GM23248 (cell line): Measurements from ENCODE around the gene FDXR.

ENCODE experiments used
- EZH2 ChIP-seq: fragments of 200-600 bp; sonication (generic); IDR thresholded peaks from 2 replicates; pipeline ENCODE4 v1.6.1; 2018; ENCODE audit warnings: antibody characterized with exemption, mild to moderate bottlenecking; ENCODE audit not compliant: insufficient read depth, poor library complexity, severe bottlenecking
- EZH2phosphoT487 ChIP-seq: fragments of 200-600 bp; sonication (generic); IDR thresholded peaks from 2 replicates; pipeline ENCODE4 v1.6.1; 2018; ENCODE audit warnings: antibody characterized with exemption, moderate library complexity, mild to moderate bottlenecking, low read depth; ENCODE audit not compliant: insufficient read depth

GRCh38 chr17:74862108-74862901, 10.5 kb downstream of the FDXR start:
- TF ChIP-seq EZH2 (peak; percentile 91), EZH2phosphoT487 (no peak)
